ENCODE results near the gene TPSG1.

DNA sequence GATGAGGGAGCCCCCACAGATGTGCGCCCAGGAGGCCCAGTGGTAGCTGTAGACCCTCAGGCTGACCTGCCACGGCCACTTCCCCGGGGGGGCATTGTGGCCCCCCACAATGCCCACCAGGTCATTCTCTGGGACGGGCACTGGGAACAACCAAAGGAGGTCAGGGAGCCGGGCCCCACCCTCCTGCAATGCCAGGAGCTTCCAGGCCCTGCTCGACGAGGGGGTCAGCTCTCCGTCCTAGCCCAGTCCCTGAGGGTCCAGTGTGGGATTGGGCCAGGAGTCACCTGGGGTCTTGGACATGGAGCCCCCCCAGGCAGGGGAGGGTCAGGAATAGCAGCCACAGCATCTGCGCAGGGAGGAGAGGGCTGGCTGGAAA, 37.8 kb upstream of the TPSG1 start:
- TF ChIP-seq, protein P1, sequence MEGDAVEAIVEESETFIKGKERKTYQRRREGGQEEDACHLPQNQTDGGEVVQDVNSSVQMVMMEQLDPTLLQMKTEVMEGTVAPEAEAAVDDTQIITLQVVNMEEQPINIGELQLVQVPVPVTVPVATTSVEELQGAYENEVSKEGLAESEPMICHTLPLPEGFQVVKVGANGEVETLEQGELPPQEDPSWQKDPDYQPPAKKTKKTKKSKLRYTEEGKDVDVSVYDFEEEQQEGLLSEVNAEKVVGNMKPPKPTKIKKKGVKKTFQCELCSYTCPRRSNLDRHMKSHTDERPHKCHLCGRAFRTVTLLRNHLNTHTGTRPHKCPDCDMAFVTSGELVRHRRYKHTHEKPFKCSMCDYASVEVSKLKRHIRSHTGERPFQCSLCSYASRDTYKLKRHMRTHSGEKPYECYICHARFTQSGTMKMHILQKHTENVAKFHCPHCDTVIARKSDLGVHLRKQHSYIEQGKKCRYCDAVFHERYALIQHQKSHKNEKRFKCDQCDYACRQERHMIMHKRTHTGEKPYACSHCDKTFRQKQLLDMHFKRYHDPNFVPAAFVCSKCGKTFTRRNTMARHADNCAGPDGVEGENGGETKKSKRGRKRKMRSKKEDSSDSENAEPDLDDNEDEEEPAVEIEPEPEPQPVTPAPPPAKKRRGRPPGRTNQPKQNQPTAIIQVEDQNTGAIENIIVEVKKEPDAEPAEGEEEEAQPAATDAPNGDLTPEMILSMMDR (IDR thresholded peaks at IDR 0.05) = no peak
- TF ChIP-seq EP300 (IDR thresholded peaks at IDR 0.05) = no peak
- TF ChIP-seq POLR2AphosphoS5 (IDR thresholded peaks at IDR 0.05) = no peak
- no peak for TF ChIP-seq POLR2A (IDR thresholded peaks at IDR 0.05)

Measured in stomach (tissue), 4 donors.